GM21360 (cell line): Measurements from ENCODE around the gene CLEC20A.

Experiments used
- ATAC-seq: cut with Tn5 transposase; IDR thresholded peaks from one replicate; pipeline ENCODE4 v1.9.1; 2021; ENCODE audit warnings: mild to moderate bottlenecking, moderate library complexity; ENCODE audit not compliant: unreplicated experiment

CLEC20A gene

GRCh38 chr1:178483251-178483957 is 13.4 kb downstream of the CLEC20A start:
- no peak for ATAC-seq

GRCh38 chr1:178477841-178478240 is 18.9 kb downstream of the CLEC20A start:
- no peak for ATAC-seq

- no peak for ATAC-seq
Observed at GRCh38 chr1:178477373-178477772, 19.4 kb downstream of the CLEC20A start.

GRCh38 chr1:178472531-178472930 is 24.2 kb downstream of the CLEC20A start:
- no peak for ATAC-seq

GRCh38 chr1:178470411-178470960 is 26.3 kb downstream of the CLEC20A start:
- no peak for ATAC-seq

- ATAC-seq: no peak
Observed at GRCh38 chr1:178467837-178468236, 28.9 kb downstream of the CLEC20A start.

- ATAC-seq: no peak
Observed at GRCh38 chr1:178465011-178465410, 31.8 kb downstream of the CLEC20A start.

GRCh38 chr1:178464566-178464965 is 32.2 kb downstream of the CLEC20A start:
- no peak for ATAC-seq

GRCh38 chr1:178464141-178464540 is 32.6 kb downstream of the CLEC20A start:
- no peak for ATAC-seq

GRCh38 chr1:178461701-178462100 is 35.1 kb downstream of the CLEC20A start:
- no peak for ATAC-seq

- no peak for ATAC-seq
Observed at GRCh38 chr1:178461104-178461503, 35.7 kb downstream of the CLEC20A start.

- ATAC-seq: no peak
Observed at GRCh38 chr1:178458203-178458602, 38.6 kb downstream of the CLEC20A start.

GRCh38 chr1:178457651-178458050 is 39.1 kb downstream of the CLEC20A start:
- ATAC-seq: no peak

GRCh38 chr1:178456472-178456871 is 40.3 kb downstream of the CLEC20A start:
- ATAC-seq: no peak

GRCh38 chr1:178452013-178452412 is 44.8 kb downstream of the CLEC20A start:
- ATAC-seq: no peak

- no peak for ATAC-seq
Observed at GRCh38 chr1:178451529-178451928, 45.2 kb downstream of the CLEC20A start.

GRCh38 chr1:178450871-178451270 is 45.9 kb downstream of the CLEC20A start:
- ATAC-seq: no peak

GRCh38 chr1:178442925-178443324 is 53.8 kb downstream of the CLEC20A start:
- no peak for ATAC-seq

- no peak for ATAC-seq
Observed at GRCh38 chr1:178438432-178438831, 58.3 kb downstream of the CLEC20A start.

- no peak for ATAC-seq
Observed at GRCh38 chr1:178436899-178437298, 59.9 kb downstream of the CLEC20A start.

GRCh38 chr1:178434899-178435435 is 61.8 kb downstream of the CLEC20A start:
- ATAC-seq: no peak

- ATAC-seq: no peak
Observed at GRCh38 chr1:178434360-178434759, 62.4 kb downstream of the CLEC20A start.
